Colonic mucosa (tissue), 4 donors: ENCODE measurements around the gene GUCA2B. TPM values are rescaled to one million over a fixed set of nuclear protein-coding genes. Genes with fewer than 3 reads are reported as not detected.
A peak's percentile ranks its signal among the peaks of the same experiment; 100 is the strongest.

ENCODE experiments used
- DNase-seq: peaks from one replicate; pipeline ENCODE4 v3.0.0-alpha.2; 2020
- H3K27ac ChIP-seq: fragments of 200-600 bp; one replicate; pipeline ENCODE4 v1.8.0; 2021
- H3K27me3 ChIP-seq: fragments of 200-600 bp; one replicate; pipeline ENCODE4 v1.8.0; 2021
- H3K36me3 ChIP-seq: fragments of 200-600 bp; one replicate; pipeline ENCODE4 v1.8.0; 2021
- H3K4me1 ChIP-seq: fragments of 200-600 bp; one replicate; pipeline ENCODE4 v1.8.0; 2021; ENCODE audit warnings: mild to moderate bottlenecking
- H3K4me3 ChIP-seq: fragments of 200-600 bp; one replicate; pipeline ENCODE4 v1.8.0; 2021
- H3K9ac ChIP-seq, 2 donors: one replicate each; pipeline ENCODE4 v1.7.0; 2013; ENCODE audit warnings: control low read depth in 2 of 2, low read depth in 2 of 2, low read length in 2 of 2
- H3K9me3 ChIP-seq: fragments of 200-600 bp; one replicate; pipeline ENCODE4 v1.8.0; 2021
- intact Hi-C: fragments of 100-400 bp; cut with DNase I; formaldehyde crosslinking; loops from one replicate; pipeline ENCODE4 v1.14.1; 2022
- total RNA-seq, 2 donors: library from RNA; stranded (reverse); fragmentation: NEBNext Ultra II Directional in 1 of 2; extraction: Animal tissue kit (Norgen Biotek cat#: 25700) in 1 of 2; gene quantifications; one replicate each; pipeline ENCODE4 v1.2.1, GENCODE V29; 2021
- TF ChIP-seq, protein P1 (sequence below): fragments of 200-600 bp; IDR thresholded peaks from one replicate; pipeline ENCODE4 v1.8.0; 2022; ENCODE audit warnings: antibody characterized with exemption, mild to moderate bottlenecking
- donor health status: healthy.
- donor health status: DM: no; HTN: no; CAD: no.
- donor health status: DM: no; HTN: no; CAD: no.

GUCA2B gene
- total RNA-seq, 2 donors from 2014 or later = 27.7 to 44.5 TPM

DNA sequence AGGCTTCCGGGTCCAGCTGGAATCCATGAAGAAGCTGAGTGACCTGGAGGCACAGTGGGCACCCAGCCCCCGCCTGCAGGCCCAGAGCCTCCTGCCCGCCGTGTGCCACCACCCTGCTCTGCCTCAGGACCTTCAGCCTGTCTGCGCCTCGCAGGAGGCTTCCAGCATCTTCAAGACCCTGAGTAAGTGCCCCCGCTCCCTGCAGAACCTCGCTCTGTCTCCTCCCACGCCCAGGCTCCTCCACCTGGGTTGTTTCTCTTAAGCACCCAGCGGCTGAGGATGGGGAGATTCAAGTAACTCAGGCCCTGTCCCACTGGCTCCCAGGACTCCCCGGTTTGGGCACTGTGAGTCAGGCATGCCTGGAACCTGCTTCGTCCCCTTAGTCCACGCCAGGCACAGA, 1.5 kb downstream of the GUCA2B start:
- DNase-seq = no peak
- intact Hi-C loops = no loop called here

DNA sequence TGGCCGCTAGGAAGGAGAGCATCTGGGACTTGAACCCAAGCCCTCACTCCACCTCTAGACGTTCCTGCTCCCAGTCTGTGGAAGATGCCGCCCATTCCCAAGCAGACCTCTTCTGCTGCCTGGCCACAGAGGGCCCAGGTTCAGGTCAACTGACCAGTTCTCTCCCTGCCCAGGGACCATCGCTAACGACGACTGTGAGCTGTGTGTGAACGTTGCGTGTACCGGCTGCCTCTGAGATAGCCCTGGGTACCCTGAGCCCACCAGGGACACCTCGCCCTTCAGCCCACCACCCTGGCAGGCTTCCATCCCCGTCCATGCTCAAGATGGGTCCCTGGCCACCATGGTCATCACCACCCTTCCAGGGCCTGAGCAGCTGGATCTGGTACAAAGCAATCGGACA, 2.2 kb downstream of the GUCA2B start:
- intact Hi-C loops = no loop called here
- Histone ChIP-seq H3K4me3 (no peak overlapping the region), H3K27ac (no peak overlapping the region), H3K9ac (no peak overlapping the region), H3K9me3 (no peaks in the 10 kb centered on the region), H3K36me3 (no peaks in the 10 kb centered on the region), H3K4me1 (no peaks in the 10 kb centered on the region), H3K27me3 (no peaks in the 10 kb centered on the region)
- DNase-seq = no peak
- TF ChIP-seq, protein P1, sequence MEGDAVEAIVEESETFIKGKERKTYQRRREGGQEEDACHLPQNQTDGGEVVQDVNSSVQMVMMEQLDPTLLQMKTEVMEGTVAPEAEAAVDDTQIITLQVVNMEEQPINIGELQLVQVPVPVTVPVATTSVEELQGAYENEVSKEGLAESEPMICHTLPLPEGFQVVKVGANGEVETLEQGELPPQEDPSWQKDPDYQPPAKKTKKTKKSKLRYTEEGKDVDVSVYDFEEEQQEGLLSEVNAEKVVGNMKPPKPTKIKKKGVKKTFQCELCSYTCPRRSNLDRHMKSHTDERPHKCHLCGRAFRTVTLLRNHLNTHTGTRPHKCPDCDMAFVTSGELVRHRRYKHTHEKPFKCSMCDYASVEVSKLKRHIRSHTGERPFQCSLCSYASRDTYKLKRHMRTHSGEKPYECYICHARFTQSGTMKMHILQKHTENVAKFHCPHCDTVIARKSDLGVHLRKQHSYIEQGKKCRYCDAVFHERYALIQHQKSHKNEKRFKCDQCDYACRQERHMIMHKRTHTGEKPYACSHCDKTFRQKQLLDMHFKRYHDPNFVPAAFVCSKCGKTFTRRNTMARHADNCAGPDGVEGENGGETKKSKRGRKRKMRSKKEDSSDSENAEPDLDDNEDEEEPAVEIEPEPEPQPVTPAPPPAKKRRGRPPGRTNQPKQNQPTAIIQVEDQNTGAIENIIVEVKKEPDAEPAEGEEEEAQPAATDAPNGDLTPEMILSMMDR = no peak

More for the DNA sequence above, 1.5 kb downstream of the GUCA2B start:
- no peak overlapping the region for H3K9ac ChIP-seq
- no peaks in the 10 kb centered on the region for H3K27me3 ChIP-seq
- no peaks in the 10 kb centered on the region for H3K36me3 ChIP-seq
- no peaks in the 10 kb centered on the region for H3K9me3 ChIP-seq
- H3K27ac ChIP-seq = no peak overlapping the region
- no peak overlapping the region for H3K4me3 ChIP-seq
- no peaks in the 10 kb centered on the region for H3K4me1 ChIP-seq
- TF ChIP-seq, protein P1 = no peak

DNA sequence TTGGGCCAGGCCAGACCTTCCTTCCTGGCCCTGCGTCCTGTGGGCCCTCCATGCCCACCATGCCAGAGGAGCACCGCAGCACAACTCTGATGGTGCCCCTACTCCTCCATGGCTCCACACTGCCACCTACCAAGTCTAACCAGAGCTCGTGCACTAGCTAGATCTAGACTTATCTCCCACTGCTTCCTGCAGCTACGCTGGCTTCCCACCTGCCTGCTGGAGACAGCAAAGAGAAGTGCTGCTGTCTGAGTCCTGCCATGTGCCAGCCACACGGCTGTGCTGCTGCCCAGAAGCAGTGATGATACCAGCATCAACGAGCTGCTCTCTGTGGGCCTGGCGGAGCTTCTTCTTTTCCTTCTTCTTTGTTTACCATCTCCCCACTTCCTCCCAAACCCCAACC, 4.5 kb downstream of the GUCA2B start:
- no peak for DNase-seq
- H3K4me1 ChIP-seq = no peaks in the 10 kb centered on the region
- no peak overlapping the region for H3K27ac ChIP-seq
- no peaks in the 10 kb centered on the region for H3K36me3 ChIP-seq
- H3K4me3 ChIP-seq = no peak overlapping the region
- intact Hi-C loops = no loop called here
- no peaks in the 10 kb centered on the region for H3K27me3 ChIP-seq
- no peaks in the 10 kb centered on the region for H3K9me3 ChIP-seq
- TF ChIP-seq, protein P1 = no peak
- H3K9ac ChIP-seq = no peak overlapping the region

DNA sequence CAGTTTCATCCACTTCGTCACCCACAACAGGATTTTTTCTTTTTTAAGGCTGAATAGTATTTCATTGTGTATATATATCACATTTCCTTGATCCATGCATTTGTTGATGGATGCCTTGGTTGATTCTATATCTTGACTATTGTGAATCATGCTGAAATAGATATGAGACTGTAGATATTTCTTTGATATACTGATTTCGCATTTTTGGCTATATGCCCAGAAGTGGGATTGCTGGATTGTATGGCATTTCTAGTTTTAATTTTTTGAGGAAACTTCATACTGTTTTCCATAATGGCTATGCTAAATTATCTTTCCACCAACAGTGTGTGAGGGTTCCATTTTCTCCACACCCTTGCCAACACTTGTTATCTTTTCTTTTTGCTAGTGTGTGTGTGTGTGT, 5.0 kb downstream of the GUCA2B start:
- Histone ChIP-seq H3K36me3 (no peaks in the 10 kb centered on the region), H3K9ac (no peak overlapping the region), H3K27me3 (no peaks in the 10 kb centered on the region), H3K27ac (no peak overlapping the region), H3K4me3 (no peak overlapping the region), H3K4me1 (no peaks in the 10 kb centered on the region), H3K9me3 (no peaks in the 10 kb centered on the region)
- DNase-seq = no peak
- TF ChIP-seq, protein P1 = no peak
- intact Hi-C loops = no loop called here

DNA sequence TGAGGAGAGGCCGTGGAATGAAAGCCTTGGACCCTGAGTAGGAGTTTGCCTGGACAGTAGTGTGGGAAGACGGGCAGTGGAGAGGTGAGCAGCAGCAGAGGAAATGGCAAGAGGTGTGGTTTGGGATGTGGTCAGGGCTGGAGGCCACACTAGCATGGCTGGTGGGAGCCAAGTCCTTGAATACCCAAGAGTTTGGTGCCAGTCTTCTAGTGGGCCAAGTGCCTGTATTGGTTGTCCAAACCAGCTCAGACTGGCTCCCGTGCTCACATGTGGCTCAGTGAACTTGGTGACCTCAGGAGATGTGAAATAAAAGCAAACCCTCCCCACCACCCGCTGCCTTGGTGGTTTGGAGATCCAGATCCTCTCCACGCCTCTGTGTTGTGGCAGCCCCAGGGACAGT, 9.0 kb downstream of the GUCA2B start:
- intact Hi-C loops = no loop called here
- no peak overlapping the region for H3K4me3 ChIP-seq
- no peak for DNase-seq
- no peaks in the 10 kb centered on the region for H3K9me3 ChIP-seq
- no peak overlapping the region for H3K27ac ChIP-seq
- H3K9ac ChIP-seq = no peak overlapping the region
- TF ChIP-seq, protein P1 = no peak
- H3K36me3 ChIP-seq = no peaks in the 10 kb centered on the region
- H3K4me1 ChIP-seq = no peaks in the 10 kb centered on the region
- H3K27me3 ChIP-seq = no peaks in the 10 kb centered on the region

DNA sequence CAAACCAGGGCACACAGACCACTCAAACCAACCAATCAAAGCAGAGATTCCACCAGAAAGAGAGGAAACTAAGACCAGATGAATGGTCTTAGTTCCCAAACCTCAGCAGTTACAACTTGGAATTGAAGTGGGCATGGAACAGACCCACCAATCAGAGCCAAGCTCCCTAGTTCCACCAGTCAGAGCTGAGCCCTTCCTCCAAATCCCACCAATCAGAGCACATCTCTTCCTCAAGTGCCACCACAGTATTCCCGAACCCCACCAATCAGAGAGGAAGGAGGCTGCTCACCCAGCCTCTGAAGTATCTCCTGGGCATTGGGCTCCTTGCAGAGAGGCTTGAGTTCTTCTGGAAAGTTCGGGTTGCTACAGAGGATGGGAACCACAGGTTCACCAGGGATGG, 9.9 kb downstream of the GUCA2B start:
- Histone ChIP-seq H3K27me3 (no peaks in the 10 kb centered on the region), H3K36me3 (no peaks in the 10 kb centered on the region), H3K9ac (no peak overlapping the region), H3K9me3 (no peaks in the 10 kb centered on the region), H3K4me1 (no peaks in the 10 kb centered on the region), H3K27ac (no peak overlapping the region), H3K4me3 (peak overlapping the region; percentile 16)
- TF ChIP-seq, protein P1 = no peak
- intact Hi-C loops = no loop called here
- no peak for DNase-seq
